K562 (cell line): ENCODE measurements around the gene CD164L2. TPM values are rescaled to one million over a fixed set of nuclear protein-coding genes. Genes with fewer than 3 reads are reported as not detected.

ENCODE experiments used
- BACH1 ChIP-seq: fragments of 200-800 bp; sonication (Bioruptor generic); IDR thresholded peaks from 2 replicates; pipeline ENCODE4 v1.6.1; 2016; ENCODE audit warnings: missing genetic modification characterization, missing compliant biosample characterization
- CBX2 ChIP-seq: fragments of 200-600 bp; sonication (generic); IDR thresholded peaks from one replicate; pipeline ENCODE4 v1.6.1; 2012; ENCODE audit warnings: mild to moderate bottlenecking, low read length, inconsistent platforms; ENCODE audit not compliant: insufficient read depth, poor library complexity, severe bottlenecking
- DPF2 ChIP-seq: fragments of 450-650 bp; IDR thresholded peaks from 2 replicates; pipeline ENCODE4 v1.6.1; 2016
- HMGN3 ChIP-seq: IDR thresholded peaks from 2 replicates; pipeline ENCODE4 v1.6.1; 2011; ENCODE audit warnings: borderline replicate concordance, low read depth, mild to moderate bottlenecking, mixed read lengths, low read length; ENCODE audit not compliant: insufficient read length; ENCODE audit errors: extremely low read depth
- KLF16 ChIP-seq: IDR thresholded peaks from 2 replicates; pipeline ENCODE4 v1.6.1; 2016; ENCODE audit warnings: antibody characterized with exemption
- MAFG ChIP-seq: fragments of 450-650 bp; conservative IDR thresholded peaks from 2 replicates; pipeline ENCODE4 v1.6.1; 2016; ENCODE audit warnings: missing genetic modification characterization, missing compliant biosample characterization
- NEUROD1 ChIP-seq: fragments of 150-350 bp; IDR thresholded peaks from 2 replicates; pipeline ENCODE4 v1.6.1; 2014; ENCODE audit warnings: borderline replicate concordance, low read length, low read depth; ENCODE audit not compliant: partially characterized antibody
- PHF8 ChIP-seq: fragments of 200-600 bp; sonication (generic); IDR thresholded peaks from 2 replicates; pipeline ENCODE4 v1.6.1; 2012; ENCODE audit warnings: mixed run types, mild to moderate bottlenecking, inconsistent platforms, low read length, moderate library complexity, borderline replicate concordance
- PHTF2 ChIP-seq: fragments of 250-450 bp; sonication (Bioruptor Pico); IDR thresholded peaks from 2 replicates; pipeline ENCODE4 v1.5.0; 2021; ENCODE audit warnings: mild to moderate bottlenecking
- STAT5B ChIP-seq: fragments of 250-450 bp; sonication (Bioruptor Pico); IDR thresholded peaks from 2 replicates; pipeline ENCODE4 v1.8.0; 2021; ENCODE audit warnings: mild to moderate bottlenecking, inconsistent platforms
- ZBTB7A ChIP-seq: IDR thresholded peaks from 2 replicates; pipeline ENCODE4 v1.6.1; 2011; ENCODE audit warnings: low read depth, mild to moderate bottlenecking, low read length, moderate library complexity, borderline replicate concordance; ENCODE audit not compliant: control insufficient read depth
- ZKSCAN3 ChIP-seq: fragments of 250-450 bp; sonication (Bioruptor Pico); IDR thresholded peaks from 2 replicates; pipeline ENCODE4 v1.4.0; 2020
- polyA plus RNA-seq, 8 experiments: library from polyadenylated mRNA; depleted of rRNA in 4 of 8; stranded (reverse) in 5 of 8; unstranded in 3 of 8; fragments of >200 nt; fragmentation: Nextera tagmentation in 2 of 8; fragmentation: Illumina TruSeq in 1 of 8; extraction: Ambion mirVana in 2 of 8; extraction: Trizol in 1 of 8; gene quantifications; 2 replicates each; pipeline versions ENCODE4 v1.2.1 to v1.2.3, GENCODE V29; 2011 to 2014; ENCODE audit warnings: inconsistent platforms in 1 of 8, missing spikeins in 1 of 8
- total RNA-seq, 7 experiments: library from RNA; depleted of rRNA in 6 of 7; stranded (reverse); fragments of >200 nt in 6 of 7; fragmentation: Illumina TruSeq in 2 of 7; extraction: Trizol in 2 of 7; gene quantifications; 2 replicates each; pipeline versions ENCODE4 v1.2.1 to v1.2.3, GENCODE V29; 2011 to 2021; ENCODE audit warnings: low replicate concordance in 1 of 7
- TF ChIP-seq, protein P1 (sequence below): sonication (generic); formaldehyde crosslinking; IDR thresholded peaks from 2 replicates; pipeline ENCODE4 v1.9.0; 2022; ENCODE audit warnings: mild to moderate bottlenecking, missing genetic modification reagents
- TF ChIP-seq, protein P2 (sequence below): sonication (generic); formaldehyde crosslinking; IDR thresholded peaks from 2 replicates; pipeline ENCODE4 v1.8.0; 2022; ENCODE audit warnings: missing genetic modification reagents, mild to moderate bottlenecking, moderate library complexity, borderline replicate concordance
- TF ChIP-seq, protein P3 (sequence below): fragments of 250-450 bp; sonication (Bioruptor Pico); IDR thresholded peaks from 2 replicates; pipeline ENCODE4 v1.5.0; 2021; ENCODE audit warnings: mild to moderate bottlenecking, borderline replicate concordance
- TF ChIP-seq, protein P4 (sequence below): fragments of 450-650 bp; IDR thresholded peaks from 2 replicates; pipeline ENCODE4 v1.7.0; 2016; ENCODE audit warnings: borderline replicate concordance

CD164L2 gene
- total and polyA plus RNA-seq, 9 of the 15 experiments (the other 6 are each of a cell fraction or from before 2014, with no cell fraction given), result 0.08 to 0.92 (median 0.38) TPM; not detected in 1

DNA sequence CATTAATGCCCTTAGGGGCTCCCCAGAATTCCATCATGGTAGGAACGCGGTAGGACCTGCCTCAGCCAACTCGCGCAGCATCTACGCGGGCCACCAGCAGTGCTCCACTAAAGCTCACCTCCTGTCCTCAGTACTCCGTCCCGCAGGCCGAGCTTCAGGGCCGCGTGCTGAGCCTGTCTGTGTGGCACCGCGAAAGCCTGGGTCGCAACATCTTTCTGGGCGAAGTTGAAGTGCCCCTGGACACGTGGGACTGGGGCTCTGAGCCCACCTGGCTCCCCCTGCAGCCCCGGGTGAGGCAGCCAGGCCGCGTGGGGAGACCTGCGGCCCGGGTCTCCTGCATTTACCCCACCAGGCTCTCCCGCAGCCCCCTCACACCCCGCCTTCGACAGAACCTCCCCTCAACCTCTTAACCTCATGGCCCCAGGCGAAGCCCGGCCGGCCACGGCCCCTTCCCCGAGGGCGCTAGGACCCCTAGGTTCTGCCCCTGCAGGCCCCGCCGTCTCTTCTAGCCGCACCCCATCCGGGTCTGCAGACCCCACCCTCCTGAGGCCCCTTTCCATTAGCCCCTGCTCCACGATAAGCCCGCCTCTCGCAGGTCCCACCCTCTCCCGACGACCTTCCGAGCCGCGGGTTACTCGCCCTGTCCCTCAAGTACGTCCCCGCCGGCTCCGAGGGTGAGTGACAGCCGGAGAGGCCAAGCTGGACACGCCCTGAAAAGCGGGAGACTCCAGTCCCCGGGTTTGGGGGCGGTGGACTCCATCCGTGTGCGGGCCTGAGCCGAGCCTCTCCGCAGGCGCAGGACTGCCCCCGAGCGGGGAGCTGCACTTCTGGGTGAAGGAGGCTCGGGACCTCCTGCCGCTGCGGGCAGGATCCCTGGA, 32.2 kb downstream of the CD164L2 start (continued):
- TF ChIP-seq ZKSCAN3 (no peak), BACH1 (tag) (no peak), NEUROD1 (no peak), MAFG (tag) (no peak), KLF16 (no peak), HMGN3 (peak; percentile 60), ZBTB7A (peak; percentile 57; the same call in 1 of the 2 replicates), PHF8 (peak; percentile 26; the same call in 1 of the 2 replicates), PHTF2 (no peak), STAT5B (CRISPR knock-in tag) (no peak), DPF2 (no peak), CBX2 (no peak)
- TF ChIP-seq, protein P1, sequence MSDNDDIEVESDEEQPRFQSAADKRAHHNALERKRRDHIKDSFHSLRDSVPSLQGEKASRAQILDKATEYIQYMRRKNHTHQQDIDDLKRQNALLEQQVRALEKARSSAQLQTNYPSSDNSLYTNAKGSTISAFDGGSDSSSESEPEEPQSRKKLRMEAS (CRISPR knock-in tag), result peak; percentile 72
- TF ChIP-seq, protein P2, sequence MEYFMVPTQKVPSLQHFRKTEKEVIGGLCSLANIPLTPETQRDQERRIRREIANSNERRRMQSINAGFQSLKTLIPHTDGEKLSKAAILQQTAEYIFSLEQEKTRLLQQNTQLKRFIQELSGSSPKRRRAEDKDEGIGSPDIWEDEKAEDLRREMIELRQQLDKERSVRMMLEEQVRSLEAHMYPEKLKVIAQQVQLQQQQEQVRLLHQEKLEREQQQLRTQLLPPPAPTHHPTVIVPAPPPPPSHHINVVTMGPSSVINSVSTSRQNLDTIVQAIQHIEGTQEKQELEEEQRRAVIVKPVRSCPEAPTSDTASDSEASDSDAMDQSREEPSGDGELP (CRISPR knock-in tag), result peak; percentile 15; the same call in 1 of the 2 replicates
- TF ChIP-seq, protein P3, sequence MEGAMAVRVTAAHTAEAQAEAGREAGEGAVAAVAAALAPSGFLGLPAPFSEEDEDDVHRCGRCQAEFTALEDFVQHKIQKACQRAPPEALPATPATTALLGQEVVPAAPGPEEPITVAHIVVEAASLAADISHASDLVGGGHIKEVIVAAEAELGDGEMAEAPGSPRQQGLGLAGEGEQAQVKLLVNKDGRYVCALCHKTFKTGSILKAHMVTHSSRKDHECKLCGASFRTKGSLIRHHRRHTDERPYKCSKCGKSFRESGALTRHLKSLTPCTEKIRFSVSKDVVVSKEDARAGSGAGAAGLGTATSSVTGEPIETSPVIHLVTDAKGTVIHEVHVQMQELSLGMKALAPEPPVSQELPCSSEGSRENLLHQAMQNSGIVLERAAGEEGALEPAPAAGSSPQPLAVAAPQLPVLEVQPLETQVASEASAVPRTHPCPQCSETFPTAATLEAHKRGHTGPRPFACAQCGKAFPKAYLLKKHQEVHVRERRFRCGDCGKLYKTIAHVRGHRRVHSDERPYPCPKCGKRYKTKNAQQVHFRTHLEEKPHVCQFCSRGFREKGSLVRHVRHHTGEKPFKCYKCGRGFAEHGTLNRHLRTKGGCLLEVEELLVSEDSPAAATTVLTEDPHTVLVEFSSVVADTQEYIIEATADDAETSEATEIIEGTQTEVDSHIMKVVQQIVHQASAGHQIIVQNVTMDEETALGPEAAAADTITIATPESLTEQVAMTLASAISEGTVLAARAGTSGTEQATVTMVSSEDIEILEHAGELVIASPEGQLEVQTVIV, result no peak
- TF ChIP-seq, protein P4, sequence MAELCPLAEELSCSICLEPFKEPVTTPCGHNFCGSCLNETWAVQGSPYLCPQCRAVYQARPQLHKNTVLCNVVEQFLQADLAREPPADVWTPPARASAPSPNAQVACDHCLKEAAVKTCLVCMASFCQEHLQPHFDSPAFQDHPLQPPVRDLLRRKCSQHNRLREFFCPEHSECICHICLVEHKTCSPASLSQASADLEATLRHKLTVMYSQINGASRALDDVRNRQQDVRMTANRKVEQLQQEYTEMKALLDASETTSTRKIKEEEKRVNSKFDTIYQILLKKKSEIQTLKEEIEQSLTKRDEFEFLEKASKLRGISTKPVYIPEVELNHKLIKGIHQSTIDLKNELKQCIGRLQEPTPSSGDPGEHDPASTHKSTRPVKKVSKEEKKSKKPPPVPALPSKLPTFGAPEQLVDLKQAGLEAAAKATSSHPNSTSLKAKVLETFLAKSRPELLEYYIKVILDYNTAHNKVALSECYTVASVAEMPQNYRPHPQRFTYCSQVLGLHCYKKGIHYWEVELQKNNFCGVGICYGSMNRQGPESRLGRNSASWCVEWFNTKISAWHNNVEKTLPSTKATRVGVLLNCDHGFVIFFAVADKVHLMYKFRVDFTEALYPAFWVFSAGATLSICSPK, result no peak
